K562 (cell line): ENCODE data around the gene SFPQ. TPM values are rescaled to one million over a fixed set of nuclear protein-coding genes. Genes with fewer than 3 reads are reported as not detected.
A peak's percentile ranks its signal among the peaks of the same experiment; 100 is the strongest.

ENCODE experiments used
- C11orf30 ChIP-seq: fragments of 450-650 bp; IDR thresholded peaks from 2 replicates; pipeline ENCODE4 v1.6.1; 2016; ENCODE audit warnings: low read depth, mild to moderate bottlenecking
- CXXC5 ChIP-seq: fragments of 250-450 bp; sonication (Bioruptor Pico); IDR thresholded peaks from 2 replicates; pipeline ENCODE4 v1.8.0; 2022; ENCODE audit warnings: inconsistent platforms, mild to moderate bottlenecking, moderate library complexity
- ESRRA ChIP-seq: fragments of 450-650 bp; IDR thresholded peaks from 2 replicates; pipeline ENCODE4 v1.6.1; 2014; ENCODE audit warnings: low read depth, mild to moderate bottlenecking, moderate library complexity, borderline replicate concordance
- KDM4B ChIP-seq, 2 experiments: fragments of 450-650 bp in 1 of 2; sonication (generic) in 1 of 2; IDR thresholded peaks; 2 replicates each; pipeline ENCODE4 v1.6.1; 2016 to 2017; ENCODE audit warnings: borderline replicate concordance in 2 of 2, antibody characterized with exemption in 1 of 2, low read depth in 1 of 2, mild to moderate bottlenecking in 1 of 2
- MEF2A ChIP-seq: IDR thresholded peaks from 2 replicates; pipeline ENCODE4 v1.6.1; 2011; ENCODE audit warnings: low read depth, mild to moderate bottlenecking, low read length, moderate library complexity; ENCODE audit not compliant: control insufficient read depth
- NELFE ChIP-seq: IDR thresholded peaks from 2 replicates; pipeline ENCODE4 v1.6.1; 2011; ENCODE audit warnings: mild to moderate bottlenecking; ENCODE audit not compliant: insufficient read depth, insufficient read length
- SMAD1 ChIP-seq: fragments of 150-350 bp; IDR thresholded peaks from 2 replicates; pipeline ENCODE4 v1.6.1; 2014; ENCODE audit warnings: low read length, low read depth; ENCODE audit not compliant: partially characterized antibody
- SMARCE1 ChIP-seq: fragments of 450-650 bp; IDR thresholded peaks from 2 replicates; pipeline ENCODE4 v1.7.1; 2016; ENCODE audit warnings: mild to moderate bottlenecking
- TGIF2 ChIP-seq: sonication (generic); formaldehyde crosslinking; IDR thresholded peaks from 2 replicates; pipeline ENCODE4 v1.8.1; 2022; ENCODE audit warnings: mild to moderate bottlenecking, missing genetic modification reagents, moderate library complexity
- ZNF133 ChIP-seq: fragments of 250-450 bp; sonication (Bioruptor Pico); IDR thresholded peaks from 2 replicates; pipeline ENCODE4 v1.4.0; 2020; ENCODE audit warnings: mild to moderate bottlenecking
- ZNF316 ChIP-seq: fragments of 450-650 bp; IDR thresholded peaks from 2 replicates; pipeline ENCODE4 v1.6.1; 2016
- ZNF354B ChIP-seq: fragments of 250-450 bp; sonication (Bioruptor Pico); IDR thresholded peaks from 2 replicates; pipeline ENCODE4 v1.4.0; 2020
- polyA plus RNA-seq, 8 experiments: library from polyadenylated mRNA; depleted of rRNA in 4 of 8; stranded (reverse) in 5 of 8; unstranded in 3 of 8; fragments of >200 nt; fragmentation: Nextera tagmentation in 2 of 8; fragmentation: Illumina TruSeq in 1 of 8; extraction: Ambion mirVana in 2 of 8; extraction: Trizol in 1 of 8; gene quantifications; 2 replicates each; pipeline versions ENCODE4 v1.2.1 to v1.2.3, GENCODE V29; 2011 to 2014; ENCODE audit warnings: inconsistent platforms in 1 of 8, missing spikeins in 1 of 8
- total RNA-seq, 7 experiments: library from RNA; depleted of rRNA in 6 of 7; stranded (reverse); fragments of >200 nt in 6 of 7; fragmentation: Illumina TruSeq in 2 of 7; extraction: Trizol in 2 of 7; gene quantifications; 2 replicates each; pipeline versions ENCODE4 v1.2.1 to v1.2.3, GENCODE V29; 2011 to 2021; ENCODE audit warnings: low replicate concordance in 1 of 7
- TF ChIP-seq, protein P1 (sequence below): fragments of 450-650 bp; conservative IDR thresholded peaks from 2 replicates; pipeline ENCODE4 v1.6.1; 2016; ENCODE audit warnings: missing genetic modification characterization, low read depth, mild to moderate bottlenecking, missing compliant biosample characterization, moderate library complexity
- TF ChIP-seq, protein P2 (sequence below): fragments of 200-800 bp; sonication (Bioruptor generic); IDR thresholded peaks from 2 replicates; pipeline ENCODE4 v1.6.1; 2017; ENCODE audit warnings: missing genetic modification characterization, missing compliant biosample characterization
- TF ChIP-seq, protein P3 (sequence below), 2 experiments: fragments of 450-650 bp in 1 of 2; sonication (generic) in 1 of 2; formaldehyde crosslinking in 1 of 2; IDR thresholded peaks in 1 of 2; conservative IDR thresholded peaks in 1 of 2; 2 replicates each; pipeline versions ENCODE4 v1.6.1 to v1.8.1; 2016 to 2023; ENCODE audit warnings: mild to moderate bottlenecking in 2 of 2, moderate library complexity in 2 of 2, inconsistent platforms in 1 of 2, missing genetic modification reagents in 1 of 2
- TF ChIP-seq, protein P4 (sequence below), 3 experiments: IDR thresholded peaks in 2 of 3; conservative IDR thresholded peaks in 1 of 3; 2 replicates each; pipeline ENCODE4 v1.5.1; 2011 to 2012; ENCODE audit warnings: low read length in 3 of 3, mild to moderate bottlenecking in 3 of 3, control low read depth in 2 of 3, improper control_type of control experiment in 1 of 3, inconsistent platforms in 1 of 3, low read depth in 1 of 3, mixed read lengths in 1 of 3, moderate library complexity in 1 of 3; ENCODE audit not compliant: insufficient read depth in 2 of 3
- TF ChIP-seq, protein P5 (sequence below), 2 experiments: IDR thresholded peaks in 1 of 2; conservative IDR thresholded peaks in 1 of 2; 2 replicates each; pipeline ENCODE4 v1.6.1; 2016; ENCODE audit warnings: low read depth in 2 of 2, mild to moderate bottlenecking in 1 of 2, missing compliant biosample characterization in 1 of 2, missing genetic modification characterization in 1 of 2, moderate library complexity in 1 of 2

Gene SFPQ
- total and polyA plus RNA-seq, 9 of the 15 experiments (the other 6 are each of a cell fraction or from before 2014, with no cell fraction given), result 69.7 to 562 (median 399) TPM

DNA sequence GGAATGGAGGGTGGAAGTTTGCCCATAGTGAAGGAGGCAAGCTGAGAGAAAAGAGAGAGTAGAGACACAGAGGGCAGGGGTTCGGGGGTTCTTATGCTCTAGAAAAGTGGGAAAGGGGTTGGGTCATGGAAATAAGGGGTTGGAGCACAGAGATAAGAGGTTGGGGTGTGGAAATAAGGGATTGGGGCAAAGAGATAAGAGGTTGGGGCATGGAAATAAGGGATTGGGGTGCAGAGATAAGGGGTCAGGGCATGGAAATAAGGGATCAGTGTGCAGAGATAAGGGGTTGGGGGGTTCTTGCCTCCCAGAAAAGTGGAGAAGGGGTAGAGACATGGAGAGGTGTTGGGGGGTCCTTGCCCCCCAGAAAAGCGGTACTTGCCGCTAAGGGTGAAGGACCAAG, 56.2 kb downstream of the SFPQ start (continued):
- TF ChIP-seq, protein P1, sequence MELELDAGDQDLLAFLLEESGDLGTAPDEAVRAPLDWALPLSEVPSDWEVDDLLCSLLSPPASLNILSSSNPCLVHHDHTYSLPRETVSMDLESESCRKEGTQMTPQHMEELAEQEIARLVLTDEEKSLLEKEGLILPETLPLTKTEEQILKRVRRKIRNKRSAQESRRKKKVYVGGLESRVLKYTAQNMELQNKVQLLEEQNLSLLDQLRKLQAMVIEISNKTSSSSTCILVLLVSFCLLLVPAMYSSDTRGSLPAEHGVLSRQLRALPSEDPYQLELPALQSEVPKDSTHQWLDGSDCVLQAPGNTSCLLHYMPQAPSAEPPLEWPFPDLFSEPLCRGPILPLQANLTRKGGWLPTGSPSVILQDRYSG (tag), result no peak
- TF ChIP-seq ESRRA (peak; percentile 36; the same call in 1 of the 2 replicates), KDM4B (IDR thresholded peaks at IDR 0.05; ENCODE audit: borderline replicate concordance in 2 of 2, low read depth in 1 of 2) (0 out of 4 replicates have a peak, but pooled peaks of 1 of the 2 experiments have one; percentile 62), ZNF133 (CRISPR knock-in tag) (no peak), ZNF316 (no peak), SMAD1 (no peak), CXXC5 (CRISPR knock-in tag) (peak; percentile 51), TGIF2 (CRISPR knock-in tag) (no peak), SMARCE1 (peak; percentile 99), NELFE (no peak), MEF2A (no peak), C11orf30 (no peak), ZNF354B (CRISPR knock-in tag) (no peak)
- TF ChIP-seq, protein P2, sequence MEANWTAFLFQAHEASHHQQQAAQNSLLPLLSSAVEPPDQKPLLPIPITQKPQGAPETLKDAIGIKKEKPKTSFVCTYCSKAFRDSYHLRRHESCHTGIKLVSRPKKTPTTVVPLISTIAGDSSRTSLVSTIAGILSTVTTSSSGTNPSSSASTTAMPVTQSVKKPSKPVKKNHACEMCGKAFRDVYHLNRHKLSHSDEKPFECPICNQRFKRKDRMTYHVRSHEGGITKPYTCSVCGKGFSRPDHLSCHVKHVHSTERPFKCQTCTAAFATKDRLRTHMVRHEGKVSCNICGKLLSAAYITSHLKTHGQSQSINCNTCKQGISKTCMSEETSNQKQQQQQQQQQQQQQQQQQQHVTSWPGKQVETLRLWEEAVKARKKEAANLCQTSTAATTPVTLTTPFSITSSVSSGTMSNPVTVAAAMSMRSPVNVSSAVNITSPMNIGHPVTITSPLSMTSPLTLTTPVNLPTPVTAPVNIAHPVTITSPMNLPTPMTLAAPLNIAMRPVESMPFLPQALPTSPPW (CRISPR knock-in tag), result peak; percentile 47
- TF ChIP-seq, protein P3, sequence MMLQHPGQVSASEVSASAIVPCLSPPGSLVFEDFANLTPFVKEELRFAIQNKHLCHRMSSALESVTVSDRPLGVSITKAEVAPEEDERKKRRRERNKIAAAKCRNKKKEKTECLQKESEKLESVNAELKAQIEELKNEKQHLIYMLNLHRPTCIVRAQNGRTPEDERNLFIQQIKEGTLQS (IDR thresholded peaks at IDR 0.05), result 0 out of 2 replicates have a peak, but pooled peaks have one; percentile 13
- TF ChIP-seq, protein P3 (CRISPR knock-in tag; conservative IDR thresholded peaks at IDR 0.05), result no peak
- TF ChIP-seq, protein P4, sequence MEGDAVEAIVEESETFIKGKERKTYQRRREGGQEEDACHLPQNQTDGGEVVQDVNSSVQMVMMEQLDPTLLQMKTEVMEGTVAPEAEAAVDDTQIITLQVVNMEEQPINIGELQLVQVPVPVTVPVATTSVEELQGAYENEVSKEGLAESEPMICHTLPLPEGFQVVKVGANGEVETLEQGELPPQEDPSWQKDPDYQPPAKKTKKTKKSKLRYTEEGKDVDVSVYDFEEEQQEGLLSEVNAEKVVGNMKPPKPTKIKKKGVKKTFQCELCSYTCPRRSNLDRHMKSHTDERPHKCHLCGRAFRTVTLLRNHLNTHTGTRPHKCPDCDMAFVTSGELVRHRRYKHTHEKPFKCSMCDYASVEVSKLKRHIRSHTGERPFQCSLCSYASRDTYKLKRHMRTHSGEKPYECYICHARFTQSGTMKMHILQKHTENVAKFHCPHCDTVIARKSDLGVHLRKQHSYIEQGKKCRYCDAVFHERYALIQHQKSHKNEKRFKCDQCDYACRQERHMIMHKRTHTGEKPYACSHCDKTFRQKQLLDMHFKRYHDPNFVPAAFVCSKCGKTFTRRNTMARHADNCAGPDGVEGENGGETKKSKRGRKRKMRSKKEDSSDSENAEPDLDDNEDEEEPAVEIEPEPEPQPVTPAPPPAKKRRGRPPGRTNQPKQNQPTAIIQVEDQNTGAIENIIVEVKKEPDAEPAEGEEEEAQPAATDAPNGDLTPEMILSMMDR (IDR thresholded peaks at IDR 0.05 in 2 of 3, conservative IDR thresholded peaks at IDR 0.05 in 1 of 3; ENCODE audit: insufficient read depth in 2 of 3, low read depth in 1 of 3, low read length in 3 of 3), result no peak
- TF ChIP-seq, protein P5, sequence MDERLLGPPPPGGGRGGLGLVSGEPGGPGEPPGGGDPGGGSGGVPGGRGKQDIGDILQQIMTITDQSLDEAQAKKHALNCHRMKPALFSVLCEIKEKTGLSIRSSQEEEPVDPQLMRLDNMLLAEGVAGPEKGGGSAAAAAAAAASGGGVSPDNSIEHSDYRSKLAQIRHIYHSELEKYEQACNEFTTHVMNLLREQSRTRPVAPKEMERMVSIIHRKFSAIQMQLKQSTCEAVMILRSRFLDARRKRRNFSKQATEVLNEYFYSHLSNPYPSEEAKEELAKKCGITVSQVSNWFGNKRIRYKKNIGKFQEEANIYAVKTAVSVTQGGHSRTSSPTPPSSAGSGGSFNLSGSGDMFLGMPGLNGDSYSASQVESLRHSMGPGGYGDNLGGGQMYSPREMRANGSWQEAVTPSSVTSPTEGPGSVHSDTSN (CRISPR knock-in tag; IDR thresholded peaks at IDR 0.05; ENCODE audit: low read depth), result no peak
- TF ChIP-seq, protein P5 (tag; conservative IDR thresholded peaks at IDR 0.05; ENCODE audit: low read depth), result no peak
